MM.1S (cell line): ENCODE results near the gene MLIP.

Source experiments
- DNase-seq: peaks from one replicate; pipeline ENCODE4 v3.0.0-alpha.2; 2015
- H2AFZ ChIP-seq: fragments of 300-600 bp; sonication (generic); 2 replicates; pipeline ENCODE4 v1.6.0; 2016; ENCODE audit warnings: antibody characterized with exemption, low read length
- H3F3A ChIP-seq: fragments of 300-600 bp; sonication (generic); 2 replicates; pipeline ENCODE4 v1.6.1; 2016; ENCODE audit warnings: mild to moderate bottlenecking, antibody characterized with exemption, low read length, moderate library complexity, mixed read lengths; ENCODE audit not compliant: insufficient read depth
- H3K27ac ChIP-seq: fragments of 300-600 bp; sonication (generic); 2 replicates; pipeline ENCODE4 v1.5.1; 2016; ENCODE audit warnings: mild to moderate bottlenecking, low read length
- H3K27me3 ChIP-seq: fragments of 300-600 bp; sonication (generic); replicated peaks from 2 replicates; pipeline ENCODE4 v1.6.0; 2016; ENCODE audit warnings: low read length; ENCODE audit not compliant: insufficient read depth
- H3K36me3 ChIP-seq: fragments of 300-600 bp; sonication (generic); replicated peaks from 2 replicates; pipeline ENCODE4 v1.6.1; 2016; ENCODE audit warnings: mild to moderate bottlenecking, low read length, mixed read lengths; ENCODE audit not compliant: insufficient read depth
- H3K4me1 ChIP-seq: fragments of 300-600 bp; sonication (generic); 2 replicates; pipeline ENCODE4 v1.6.1; 2016; ENCODE audit warnings: low read length, mixed read lengths
- H3K4me2 ChIP-seq: fragments of 300-600 bp; sonication (generic); 2 replicates; pipeline ENCODE4 v1.6.0; 2016; ENCODE audit warnings: low read depth, low read length
- H3K4me3 ChIP-seq: fragments of 300-600 bp; sonication (generic); 2 replicates; pipeline ENCODE4 v1.5.1; 2016; ENCODE audit warnings: low read length, mixed read lengths
- H3K79me2 ChIP-seq: fragments of 300-600 bp; sonication (generic); 2 replicates; pipeline ENCODE4 v1.6.1; 2016; ENCODE audit warnings: mixed run types, low read length, mixed read lengths
- H3K9ac ChIP-seq: fragments of 300-600 bp; sonication (generic); 2 replicates; pipeline ENCODE4 v1.6.1; 2016; ENCODE audit warnings: low read length, mixed read lengths
- H3K9me2 ChIP-seq: fragments of 300-600 bp; sonication (generic); replicated peaks from 2 replicates; pipeline ENCODE4 v1.6.1; 2016; ENCODE audit warnings: mild to moderate bottlenecking, low read length, mixed read lengths; ENCODE audit not compliant: insufficient read depth
- H3K9me3 ChIP-seq: fragments of 300-600 bp; sonication (generic); replicated peaks from 2 replicates; pipeline ENCODE4 v1.6.1; 2016; ENCODE audit warnings: mild to moderate bottlenecking, low read length, mixed read lengths; ENCODE audit not compliant: insufficient read depth
- H4K20me1 ChIP-seq: fragments of 300-600 bp; sonication (generic); 2 replicates; pipeline ENCODE4 v1.6.1; 2016; ENCODE audit warnings: mild to moderate bottlenecking, low read length, moderate library complexity, mixed read lengths; ENCODE audit not compliant: insufficient read depth
- CTCF ChIP-seq: fragments of 300-600 bp; sonication (generic); IDR thresholded peaks from 2 replicates; pipeline ENCODE4 v1.5.1; 2016; ENCODE audit warnings: antibody characterized with exemption, low read length, mixed read lengths
- EZH2 ChIP-seq: fragments of 300-600 bp; sonication (generic); optimal IDR thresholded peaks from 2 replicates; pipeline ENCODE3; 2017; ENCODE audit warnings: low read depth, mild to moderate bottlenecking, antibody characterized with exemption, low read length, mixed read lengths
- EZH2phosphoT487 ChIP-seq: fragments of 300-600 bp; sonication (generic); IDR thresholded peaks from 2 replicates; pipeline ENCODE4 v1.6.1; 2018; ENCODE audit warnings: antibody characterized with exemption, low read length

MLIP gene

GRCh38 chr6:54216336-54216735 is 105.1 kb downstream of the MLIP start:
- no peak for DNase-seq
- Histone ChIP-seq H3F3A (no peaks in the 10 kb centered on the region), H3K36me3 (no peaks in the 10 kb centered on the region), H3K27me3 (no peaks in the 10 kb centered on the region), H3K9ac (no peak overlapping the region), H3K4me3 (no peak overlapping the region), H3K79me2 (no peaks in the 10 kb centered on the region), H4K20me1 (no peaks in the 10 kb centered on the region), H2AFZ (no peak overlapping the region), H3K9me3 (no peaks in the 10 kb centered on the region), H3K4me2 (no peak overlapping the region), H3K9me2 (no peaks in the 10 kb centered on the region), H3K4me1 (no peaks in the 10 kb centered on the region), H3K27ac (no peak overlapping the region)
- no peak for TF ChIP-seq EZH2
- no peak for TF ChIP-seq EZH2phosphoT487
- TF ChIP-seq CTCF = no peak

GRCh38 chr6:54217018-54217417 is 105.8 kb downstream of the MLIP start:
- Histone ChIP-seq H3K79me2 (no peaks in the 10 kb centered on the region), H3K9me2 (no peaks in the 10 kb centered on the region), H3K27me3 (no peaks in the 10 kb centered on the region), H2AFZ (no peak overlapping the region), H3K9ac (no peak overlapping the region), H3K4me2 (no peak overlapping the region), H3K36me3 (no peaks in the 10 kb centered on the region), H3F3A (no peaks in the 10 kb centered on the region), H3K4me1 (no peaks in the 10 kb centered on the region), H4K20me1 (no peaks in the 10 kb centered on the region), H3K9me3 (no peaks in the 10 kb centered on the region), H3K27ac (no peak overlapping the region), H3K4me3 (no peak overlapping the region)
- DNase-seq = no peak
- no peak for TF ChIP-seq CTCF
- no peak for TF ChIP-seq EZH2phosphoT487
- TF ChIP-seq EZH2 = no peak

- Histone ChIP-seq H3K9me2 (no peaks in the 10 kb centered on the region), H3K79me2 (no peaks in the 10 kb centered on the region), H4K20me1 (no peaks in the 10 kb centered on the region), H3K27ac (no peak overlapping the region), H3K27me3 (no peaks in the 10 kb centered on the region), H2AFZ (no peak overlapping the region), H3K9me3 (no peaks in the 10 kb centered on the region), H3K4me2 (no peak overlapping the region), H3K4me3 (no peak overlapping the region), H3K9ac (no peak overlapping the region), H3K4me1 (no peaks in the 10 kb centered on the region), H3K36me3 (no peaks in the 10 kb centered on the region), H3F3A (no peaks in the 10 kb centered on the region)
- TF ChIP-seq EZH2phosphoT487 (no peak), EZH2 (no peak), CTCF (no peak)
- DNase-seq = no peak
These were observed 111.0 kb downstream of the MLIP start for GRCh38 chr6:54222217-54222616.
